Middle frontal gyrus (tissue), 1 donor: ENCODE results near the gene CRIM1.

Experiments
- DNase-seq: peaks from one replicate; pipeline ENCODE4 v3.0.0-alpha.2; 2015; ENCODE audit warnings: low spot score; ENCODE audit errors: extremely low spot score

CRIM1 gene

DNA sequence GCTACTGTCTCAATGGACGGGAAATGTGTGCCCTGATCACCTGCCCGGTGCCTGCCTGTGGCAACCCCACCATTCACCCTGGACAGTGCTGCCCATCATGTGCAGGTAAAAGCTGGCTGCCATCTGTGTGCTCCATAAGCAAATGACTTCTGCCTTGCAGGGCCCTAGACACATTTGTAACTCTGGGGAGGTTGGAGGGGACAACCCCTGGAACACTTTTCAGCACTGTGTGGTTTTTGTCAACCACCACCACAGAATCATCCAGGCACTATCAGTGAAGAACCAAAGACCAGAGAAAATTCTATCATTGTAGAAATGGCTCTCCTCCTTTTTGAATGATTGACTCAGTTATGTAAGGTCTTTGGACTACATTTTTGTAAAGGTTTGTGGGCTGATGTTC is 158.1 kb downstream of the CRIM1 start:
- DNase-seq, result no peak

DNA sequence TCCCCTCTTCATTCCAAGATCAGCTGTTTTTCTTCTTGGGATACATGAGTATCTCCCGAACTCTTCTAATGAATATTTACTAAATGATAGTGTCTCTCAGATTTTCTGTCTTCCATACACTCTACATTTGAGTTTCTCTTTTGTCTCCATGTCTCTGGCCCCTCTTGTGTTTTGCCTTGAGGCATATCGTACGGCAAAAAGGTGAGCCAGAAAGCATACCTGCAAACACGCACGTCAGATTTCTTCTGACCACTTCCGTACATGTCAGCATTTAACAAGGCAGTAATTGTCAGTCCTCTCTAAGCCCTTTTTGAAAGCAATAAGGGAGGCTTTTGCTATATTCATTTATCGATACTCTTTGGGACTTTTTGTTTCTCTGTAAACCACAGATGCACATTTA is 160.0 kb downstream of the CRIM1 start:
- DNase-seq, result no peak

DNA sequence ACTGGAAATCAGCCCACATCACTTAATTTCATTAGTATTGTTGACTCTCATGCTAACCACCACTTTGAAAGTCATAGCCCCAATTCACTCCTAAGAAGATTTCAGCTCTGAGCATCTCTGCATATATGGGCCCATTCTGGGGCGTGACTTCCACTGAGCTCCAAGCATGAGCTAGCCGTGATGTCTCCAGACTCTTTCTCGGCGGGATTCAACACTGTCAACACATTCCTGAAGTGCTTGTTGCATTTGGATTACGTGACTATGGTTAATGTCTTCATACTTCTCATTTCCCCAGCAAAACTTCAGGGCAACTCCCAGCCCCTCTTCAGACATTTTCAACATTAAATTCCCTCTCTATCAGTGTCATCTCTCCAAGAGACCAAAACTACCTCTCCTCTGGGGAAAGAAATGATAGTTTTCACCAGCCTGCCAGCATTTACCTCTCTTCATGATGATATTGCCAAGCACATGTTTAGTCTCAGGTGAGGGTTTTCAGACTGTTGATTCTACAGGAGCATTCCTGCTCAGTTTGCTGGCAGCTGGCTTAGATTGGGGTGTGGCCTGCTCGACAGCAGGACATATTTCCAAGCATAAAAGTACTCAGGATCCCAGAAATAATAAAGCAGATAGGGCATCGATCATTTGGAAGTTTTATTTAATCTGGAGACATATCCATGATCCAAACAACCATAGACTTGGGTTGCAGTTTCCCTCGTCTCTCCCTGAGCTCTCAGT is 160.7 kb downstream of the CRIM1 start:
- no peak for DNase-seq

DNA sequence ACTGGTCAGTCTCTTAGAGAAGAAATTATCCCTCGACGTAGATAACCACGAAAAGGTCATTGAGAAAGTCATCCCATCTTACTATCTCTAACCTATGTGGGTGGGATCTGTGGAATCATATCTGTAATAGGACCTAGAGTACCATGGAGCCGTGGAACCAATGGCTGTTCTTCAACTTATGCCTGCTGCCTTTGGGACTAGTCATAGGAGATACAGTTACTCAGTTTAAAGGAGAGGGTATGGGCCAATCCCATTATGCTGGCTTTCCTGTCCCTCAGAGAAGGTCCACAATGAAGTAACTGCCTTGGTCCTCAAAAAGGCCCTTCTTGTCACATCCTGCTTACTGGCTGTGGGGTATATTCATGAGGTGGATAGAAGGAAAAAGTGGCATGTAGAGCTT is 164.9 kb downstream of the CRIM1 start:
- no peak for DNase-seq

- no peak for DNase-seq
Observed at GRCh38 chr2:36523153-36523552, 167.6 kb downstream of the CRIM1 start.

DNA sequence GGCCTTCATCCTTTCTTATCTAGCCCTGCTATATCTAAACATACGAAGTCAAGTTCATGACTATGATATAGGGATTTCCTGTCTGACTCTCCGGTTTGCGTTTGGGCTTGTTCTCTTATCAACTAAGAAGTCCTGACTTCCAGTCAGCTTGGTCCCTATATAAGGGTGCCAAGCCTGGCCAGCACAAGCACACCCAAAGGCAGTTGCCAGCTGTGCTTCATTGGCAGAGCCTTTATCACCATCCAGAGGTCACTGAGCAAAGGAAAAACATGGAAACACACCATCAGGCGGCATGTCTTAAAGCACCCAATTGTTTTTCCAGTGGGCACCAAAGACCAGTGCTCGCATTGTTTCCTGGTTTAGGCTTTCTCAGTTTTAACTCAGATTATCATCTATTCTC is 169.7 kb downstream of the CRIM1 start:
- no peak for DNase-seq

DNA sequence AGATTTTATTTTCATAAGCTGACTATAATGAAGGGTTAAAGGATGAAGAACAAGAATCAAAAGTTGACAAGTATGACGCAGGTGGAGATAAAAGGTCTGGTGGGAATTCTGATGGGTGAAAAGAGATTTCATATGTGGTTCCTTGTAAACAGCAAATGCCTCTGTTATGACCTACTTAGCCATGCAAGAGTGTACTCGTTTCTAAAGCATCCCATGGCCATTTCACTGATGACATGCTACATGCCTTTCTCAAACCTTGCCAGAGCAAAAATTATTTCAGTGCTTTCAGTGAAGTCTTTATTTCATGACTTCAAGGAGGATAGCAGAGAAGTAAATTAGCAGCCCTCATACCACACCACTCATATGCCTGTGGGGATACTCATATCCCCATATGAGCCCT is 170.6 kb downstream of the CRIM1 start:
- peak; percentile 1 for DNase-seq

- DNase-seq, result no peak
Observed at GRCh38 chr2:36528274-36528673, 172.7 kb downstream of the CRIM1 start.

DNA sequence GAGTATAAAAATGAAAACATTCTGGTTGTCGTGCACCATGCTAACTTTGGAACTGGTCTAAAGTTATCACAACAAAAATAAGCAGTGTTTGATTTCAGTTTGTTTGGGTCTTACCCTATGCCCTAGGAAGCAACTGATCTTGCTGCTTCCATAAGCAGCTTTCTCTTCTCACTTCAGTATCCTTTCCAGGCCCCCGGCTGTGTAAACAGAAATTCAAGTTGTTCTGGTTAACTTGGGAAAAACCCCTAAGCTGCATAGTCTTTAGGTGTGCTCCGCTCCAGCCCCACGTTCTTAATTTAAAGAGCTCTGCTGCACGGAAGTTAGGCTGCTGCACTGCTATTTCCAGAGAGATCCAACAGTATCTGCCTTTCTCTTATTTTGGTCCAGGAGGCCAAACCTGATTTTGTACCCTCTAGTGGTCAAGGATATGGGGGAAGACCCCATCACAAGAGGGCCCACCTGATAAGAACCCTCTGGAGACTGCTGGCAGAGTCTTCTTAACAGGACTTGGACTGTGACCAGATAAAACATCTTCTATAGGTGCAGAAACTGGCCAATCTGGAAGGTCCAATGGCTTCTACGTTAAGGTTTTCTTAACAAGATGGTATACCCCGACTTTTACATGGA is 173.3 kb downstream of the CRIM1 start:
- DNase-seq, result peak; percentile 0

DNA sequence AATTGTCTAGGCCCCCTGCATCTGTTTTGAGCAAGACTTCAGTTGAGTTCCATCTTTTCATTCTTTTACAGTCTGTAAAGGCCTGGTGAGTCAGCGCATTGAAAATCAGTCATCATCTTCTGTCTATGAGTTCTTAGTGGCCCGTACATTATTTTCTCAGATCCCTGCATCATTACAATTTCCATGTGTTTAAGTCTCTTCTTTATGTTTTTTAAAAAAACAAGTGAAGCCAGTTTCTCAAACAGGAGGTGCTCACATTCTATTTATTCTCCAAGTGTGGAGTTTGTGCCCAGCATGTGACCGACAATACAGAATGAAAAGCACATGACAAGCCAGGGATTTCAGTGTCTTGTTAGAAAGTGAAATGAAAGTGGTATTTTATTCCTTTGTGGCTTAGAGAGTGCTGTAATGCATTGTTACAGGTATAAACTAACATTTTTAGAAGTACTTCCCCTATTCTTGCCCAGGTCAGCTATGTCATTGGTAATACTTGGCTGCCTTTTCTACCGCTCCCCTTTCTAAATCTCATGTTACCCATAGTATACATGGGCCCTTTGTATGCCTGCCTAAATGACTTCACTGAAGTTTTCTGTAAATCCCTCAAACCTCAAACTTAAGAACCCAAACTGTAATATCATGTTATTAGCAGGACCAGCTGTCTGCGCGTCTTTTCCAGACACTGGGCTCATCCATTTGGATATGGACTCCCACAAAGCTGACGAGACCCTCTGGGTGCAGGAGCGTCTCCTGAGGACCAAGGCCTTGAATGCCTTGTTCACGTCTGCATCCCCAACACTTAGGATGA is 174.8 kb downstream of the CRIM1 start:
- DNase-seq, result no peak

DNA sequence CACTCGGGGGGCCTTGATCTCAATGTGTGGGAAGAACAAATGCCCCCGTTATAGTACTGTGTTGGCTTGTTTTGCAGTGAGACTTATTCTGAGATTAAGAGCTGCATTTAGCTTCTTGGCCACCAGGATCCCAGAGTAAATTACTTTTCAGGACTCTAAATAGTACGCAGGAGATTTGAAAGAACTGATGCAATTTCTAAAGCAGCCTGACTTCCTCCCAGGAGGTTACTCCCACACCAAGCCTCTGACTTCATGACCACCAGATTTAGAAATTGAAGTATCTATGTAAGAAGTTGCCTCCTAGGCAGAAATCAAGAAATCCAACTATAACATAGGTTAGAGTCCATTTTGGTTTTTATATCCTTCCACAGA is 175.4 kb downstream of the CRIM1 start:
- no peak for DNase-seq

- DNase-seq, result no peak
Observed at GRCh38 chr2:36534275-36534799, 178.8 kb downstream of the CRIM1 start.

DNA sequence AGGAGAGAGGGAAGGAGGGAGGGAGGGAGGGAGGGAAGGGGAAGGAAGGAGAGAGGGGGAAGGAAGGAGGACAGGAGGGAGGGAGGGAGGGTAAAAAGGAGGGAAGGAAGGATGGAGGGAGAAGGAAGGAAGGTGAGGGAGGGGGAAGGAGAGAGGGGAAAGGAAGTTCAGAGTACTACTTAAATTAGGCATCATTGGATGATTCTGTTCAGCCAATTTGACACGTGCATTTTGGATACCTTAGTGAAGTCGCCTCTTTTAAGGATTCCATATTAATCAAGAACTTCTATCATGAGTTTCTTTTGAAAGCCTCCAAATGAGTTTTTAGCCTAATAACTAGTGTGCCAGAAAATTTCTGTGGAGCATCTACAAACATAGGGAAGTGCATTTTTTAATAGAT is 179.5 kb downstream of the CRIM1 start:
- no peak for DNase-seq

- DNase-seq, result no peak
Observed at GRCh38 chr2:36536776-36537175, 181.2 kb downstream of the CRIM1 start.

GRCh38 chr2:36538335-36538734 is 182.8 kb downstream of the CRIM1 start:
- no peak for DNase-seq

GRCh38 chr2:36539631-36540030 is 184.1 kb downstream of the CRIM1 start:
- no peak for DNase-seq

DNA sequence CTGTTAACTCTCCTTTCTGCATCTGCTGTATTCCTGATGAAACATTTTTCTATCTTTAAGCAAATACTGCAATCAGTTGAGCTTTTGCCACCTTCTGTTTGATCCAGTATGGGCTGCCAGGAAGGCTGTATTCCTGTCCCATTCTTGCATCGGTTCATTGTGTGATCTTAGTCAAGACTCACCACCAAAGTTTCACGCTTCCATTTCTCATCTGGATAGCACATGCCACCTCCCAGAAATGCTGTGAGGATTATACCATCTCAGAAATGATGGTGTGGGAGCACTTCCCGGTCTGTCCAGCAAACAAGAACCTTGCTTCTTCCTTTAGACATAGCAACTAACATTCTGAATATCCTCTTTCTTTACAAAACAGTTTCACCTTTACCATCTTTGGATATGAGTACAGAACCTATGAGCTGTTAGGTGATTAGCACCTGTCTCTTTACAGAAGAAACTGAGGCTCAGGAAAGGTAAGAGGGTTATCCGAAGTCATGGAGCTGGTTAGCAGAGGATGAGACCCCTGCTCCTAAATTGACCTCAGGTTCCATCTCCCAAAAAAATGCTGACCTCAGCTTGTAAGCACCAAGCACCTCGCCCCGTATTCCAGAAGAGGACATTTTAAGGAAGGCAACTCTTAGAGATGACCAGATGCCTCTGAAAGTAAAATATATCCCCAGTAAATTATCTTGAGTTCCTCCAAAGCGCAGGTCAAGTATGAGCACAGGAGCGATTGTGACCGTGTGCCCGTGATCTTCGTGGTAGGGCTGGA is 185.6 kb downstream of the CRIM1 start:
- DNase-seq, result no peak

DNA sequence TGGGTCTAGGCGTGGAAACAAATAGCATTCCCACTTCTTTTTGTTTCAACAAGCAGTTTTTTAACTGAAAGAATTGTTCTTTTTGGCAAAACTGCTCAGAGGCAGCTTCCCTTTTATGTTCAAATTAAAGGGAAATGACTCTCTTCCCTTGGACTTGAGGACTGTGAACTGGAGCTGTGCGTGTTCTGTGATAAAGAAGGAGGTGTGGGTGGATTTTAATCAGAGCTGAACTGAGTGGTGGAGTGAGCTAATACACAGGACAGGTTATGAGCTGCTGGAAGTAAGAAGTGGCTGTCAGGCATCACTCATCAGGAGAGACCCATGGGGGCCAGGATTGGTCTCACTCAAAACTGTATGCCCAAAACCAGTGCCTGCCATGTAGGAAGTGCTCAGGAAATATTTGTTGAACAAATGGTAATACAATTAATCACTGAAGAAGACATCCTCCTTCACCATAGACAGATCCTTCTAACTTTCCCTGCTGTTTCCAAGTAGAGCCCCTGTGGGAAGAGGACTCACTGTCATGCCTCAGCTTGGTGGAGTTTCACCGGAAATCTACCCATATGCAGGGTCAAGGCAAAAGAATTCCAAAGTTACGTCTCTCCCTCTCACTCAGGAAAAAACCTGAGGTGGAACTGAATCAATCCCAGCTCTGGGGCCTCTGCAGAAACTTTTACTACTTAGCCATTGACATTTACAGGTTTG is 186.5 kb downstream of the CRIM1 start:
- no peak for DNase-seq

DNA sequence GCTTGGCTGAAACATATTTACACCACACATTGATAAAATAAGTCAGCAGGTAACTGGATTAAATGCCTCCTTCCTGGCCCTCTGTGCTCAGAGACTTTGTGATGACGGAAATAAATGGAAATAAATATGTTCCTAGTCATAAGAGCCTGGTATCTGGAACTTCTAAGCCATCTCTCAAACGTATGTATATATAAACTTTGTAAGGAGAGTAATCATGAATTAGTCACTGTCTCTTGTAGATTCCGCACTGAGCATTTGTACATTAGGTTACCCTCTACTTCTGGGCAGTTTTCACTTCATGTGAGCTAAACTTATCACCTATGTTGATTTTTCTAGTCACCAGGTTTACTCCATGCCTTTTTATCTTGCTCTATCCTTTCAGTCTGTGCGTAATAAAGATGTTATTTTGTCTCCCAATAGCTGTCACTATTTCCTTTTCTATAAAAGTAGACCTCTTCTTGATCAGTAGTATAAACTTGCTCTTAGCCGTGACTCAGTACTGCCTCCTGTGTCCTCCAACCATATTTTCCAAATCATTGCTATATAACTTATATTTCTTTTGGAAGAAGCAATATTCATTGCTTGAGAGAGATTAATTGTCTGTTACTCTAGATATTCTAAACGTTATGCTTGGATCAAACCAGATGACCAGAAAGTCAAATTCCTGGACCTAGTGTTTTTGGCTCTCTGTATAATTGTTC is 189.2 kb downstream of the CRIM1 start:
- DNase-seq, result no peak

GRCh38 chr2:36545871-36546416 is 190.4 kb downstream of the CRIM1 start:
- no peak for DNase-seq
